Activated CD4-positive, alpha-beta T cell treated with anti-CD3 and anti-CD28 coated beads, Interleukin-2, amount 50 U/mL, for 1 hour (primary cell): ENCODE data around the gene KCNK7.
"Not testable (repeated sequence)": the region's sequence is repeated elsewhere in the genome, so short reads cannot be mapped to it uniquely, and the experiment has no call there.

ENCODE experiments used
- DNase-seq: peaks from one replicate; pipeline ENCODE4 v3.0.0-alpha.2; 2020

The KCNK7 gene

GRCh38 chr11:65571420-65571819 lies 24.2 kb downstream of the KCNK7 start:
- no peak for DNase-seq

GRCh38 chr11:65569973-65570918 lies 25.4 kb downstream of the KCNK7 start, which contains the start of gene ZNRD2:
TSS of gene ZNRD2 (plus strand) at chr11:65570477. CDS start at chr11:65570492, 15 bp downstream.
- peak; percentile 98 for DNase-seq

DNA sequence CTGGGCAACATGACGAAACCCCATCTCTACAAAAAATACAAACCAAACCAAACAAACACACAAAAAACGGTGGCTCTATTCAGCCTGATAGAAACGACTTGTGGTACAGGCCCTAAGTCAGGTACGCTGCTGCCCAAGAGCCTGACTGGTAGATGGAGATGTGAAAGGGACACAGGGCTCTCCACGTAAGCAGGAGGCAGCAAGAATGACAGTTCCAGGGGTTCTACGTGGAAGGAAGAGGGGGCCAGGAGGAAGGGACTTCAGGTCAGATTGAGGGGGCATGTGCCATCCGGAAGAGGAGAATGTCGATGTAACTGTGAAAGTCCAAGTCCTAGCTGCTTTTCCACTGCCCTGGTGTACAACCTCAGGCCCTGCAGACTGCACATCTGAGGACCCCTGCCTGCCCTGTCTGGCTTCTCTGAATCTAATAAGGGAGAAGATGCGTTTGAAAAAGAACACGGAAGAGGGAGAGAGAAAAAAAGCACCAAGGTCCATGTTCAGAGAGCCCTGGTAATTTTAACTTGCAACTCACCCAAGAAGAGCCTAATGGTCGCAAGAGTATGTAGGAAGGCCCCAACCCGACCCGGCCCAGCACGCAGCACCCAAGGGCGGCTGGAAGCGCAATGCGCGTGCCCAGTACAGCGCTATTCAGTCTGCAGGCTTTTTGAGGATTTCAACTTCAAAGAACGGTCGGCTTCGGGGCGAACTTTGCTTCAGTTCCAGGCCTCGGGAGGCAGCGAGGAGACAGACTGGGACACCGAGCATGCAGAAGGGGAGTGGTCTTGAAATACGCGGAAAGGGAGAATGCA lies 26.2 kb downstream of the KCNK7 start:
- no peak for DNase-seq

DNA sequence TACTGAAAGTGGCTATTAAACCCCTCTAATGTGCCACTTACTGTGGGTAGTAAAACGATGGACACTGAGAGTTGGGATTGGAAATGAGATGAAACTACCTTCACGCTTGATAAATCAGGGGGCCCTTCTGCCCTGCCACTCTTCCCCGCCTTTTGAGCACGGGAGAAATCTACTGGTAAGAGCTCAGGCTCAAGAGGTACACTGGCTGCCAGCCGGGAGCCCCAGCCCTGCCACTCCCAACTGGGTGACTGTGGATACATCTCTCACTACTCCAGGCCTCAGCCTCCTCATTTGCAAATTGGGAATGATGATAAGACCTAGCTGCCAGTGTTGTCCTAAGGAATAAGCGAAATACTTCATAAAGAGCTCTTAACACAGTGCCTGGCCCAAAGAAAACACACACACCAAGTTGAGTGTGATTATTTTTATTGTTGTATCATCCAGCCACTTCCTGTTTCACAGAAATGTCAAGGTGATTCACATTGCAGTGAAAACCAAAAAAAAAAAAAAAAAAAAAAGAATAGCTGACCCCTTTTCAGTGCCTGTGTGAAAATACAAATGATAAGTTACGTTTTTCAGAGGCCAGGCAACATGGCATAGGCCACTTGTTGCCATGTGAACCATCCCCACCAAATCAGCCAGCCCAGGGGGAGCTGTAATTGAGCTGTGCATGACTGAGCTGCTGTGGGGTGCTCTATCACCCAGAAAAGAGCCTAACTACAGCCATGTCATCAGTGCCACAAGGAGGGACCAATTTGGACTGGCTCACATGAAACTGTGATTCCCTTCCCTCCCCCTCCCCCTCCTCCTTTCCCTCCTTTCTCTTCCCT lies 29.8 kb downstream of the KCNK7 start:
- DNase-seq: no peak

DNA sequence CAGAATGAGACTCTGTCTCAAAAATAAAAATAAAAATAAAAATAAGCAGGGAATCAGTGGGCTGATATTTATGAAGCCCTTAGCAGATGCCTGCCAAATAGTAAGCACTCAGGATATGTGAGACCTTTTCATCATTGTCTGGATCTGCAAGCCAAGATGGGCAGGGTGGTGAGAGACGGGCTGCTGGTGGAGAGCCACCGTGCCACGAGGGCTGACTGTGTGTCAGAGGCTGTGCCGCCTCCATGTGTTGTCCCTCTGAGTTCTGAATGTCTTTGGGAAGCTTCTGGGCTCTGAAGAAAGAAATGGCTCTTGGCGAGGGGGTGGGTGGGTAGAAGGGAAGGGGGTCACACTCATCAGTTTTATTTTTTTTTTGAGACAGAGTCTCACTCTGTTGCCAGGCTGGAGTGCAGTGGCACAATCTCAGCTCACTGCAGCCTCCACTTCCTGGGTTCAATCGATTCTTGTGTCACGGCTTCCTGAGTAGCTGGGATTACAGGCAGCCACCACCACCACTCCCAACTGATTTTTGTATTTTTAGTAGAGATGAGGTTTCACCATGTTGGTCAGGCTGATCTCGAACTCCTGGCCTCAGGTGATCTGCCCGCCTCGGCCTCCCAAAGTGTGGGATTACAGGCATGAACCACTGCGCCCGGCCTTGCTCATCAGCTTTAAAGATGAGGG lies 30.6 kb downstream of the KCNK7 start:
- not testable (repeated sequence) for DNase-seq

DNA sequence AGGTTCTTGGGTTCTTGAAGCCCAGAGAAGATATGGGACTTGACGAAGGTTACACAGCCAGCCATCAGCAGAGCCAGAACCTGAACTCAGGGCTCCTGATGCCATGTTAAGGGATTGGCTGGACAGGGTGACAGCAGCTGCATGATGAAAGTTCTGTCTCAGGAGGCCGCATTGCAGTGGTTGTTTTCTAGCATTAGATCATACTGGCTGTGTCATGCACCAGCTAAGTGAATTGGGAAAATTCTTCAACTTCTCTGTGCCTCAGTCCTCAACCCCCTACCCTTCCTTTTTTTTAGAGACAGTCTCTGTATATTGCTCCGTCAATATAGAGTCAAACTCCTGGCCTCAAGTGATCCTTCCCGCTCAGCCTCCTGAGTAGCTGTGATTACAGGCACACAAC lies 32.0 kb downstream of the KCNK7 start:
- DNase-seq: no peak

DNA sequence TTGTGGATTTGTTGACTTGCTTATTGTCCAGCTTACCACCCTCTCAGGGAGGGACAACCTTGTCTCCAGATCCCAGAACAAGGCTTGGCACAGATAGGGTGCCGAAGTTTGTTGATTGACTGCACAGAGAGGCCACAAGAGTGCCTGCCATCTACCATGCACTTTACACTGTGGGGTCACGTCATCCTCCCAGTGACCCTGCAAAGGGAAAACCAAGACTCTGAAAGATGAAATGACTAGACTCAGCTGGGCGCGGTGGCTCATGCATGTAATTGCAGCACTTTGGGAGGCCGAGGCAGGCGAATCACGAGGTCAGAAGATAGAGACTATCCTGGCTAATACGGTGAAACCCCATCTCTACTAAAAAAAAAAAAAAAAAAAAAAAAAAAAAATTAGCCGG lies 32.8 kb downstream of the KCNK7 start:
- DNase-seq: no peak

GRCh38 chr11:65562020-65562419 lies 33.6 kb downstream of the KCNK7 start:
- DNase-seq: no peak

GRCh38 chr11:65560555-65561418 lies 34.8 kb downstream of the KCNK7 start:
- DNase-seq: no peak

- no peak for DNase-seq
These were observed 35.6 kb downstream of the KCNK7 start for GRCh38 chr11:65559951-65560537.

DNA sequence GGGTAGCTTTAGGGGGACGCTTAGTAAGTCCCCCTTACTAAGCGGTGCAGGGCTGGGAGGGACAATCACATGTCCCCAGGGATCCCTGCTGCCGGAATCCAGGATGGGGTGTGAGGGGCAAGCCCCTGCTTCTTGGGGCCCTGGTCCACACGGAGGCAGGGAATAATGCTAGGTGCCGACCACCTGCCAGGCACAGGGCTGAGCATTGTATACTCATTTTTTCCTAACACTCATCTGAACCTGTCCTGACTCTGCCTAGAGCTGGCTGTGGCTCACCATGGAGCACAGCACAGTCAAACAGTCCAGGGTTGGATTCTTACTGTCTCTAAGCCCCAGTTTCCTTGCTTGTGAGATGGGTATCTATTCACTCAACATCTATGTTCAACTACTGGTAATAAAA lies 36.1 kb downstream of the KCNK7 start:
- DNase-seq: no peak

GRCh38 chr11:65558930-65559509 lies 36.6 kb downstream of the KCNK7 start:
- no peak for DNase-seq

GRCh38 chr11:65558002-65558929 lies 37.3 kb downstream of the KCNK7 start, which contains the start of gene LTBP3:
TSS of gene LTBP3 (minus strand) at chr11:65558359. CDS start at chr11:65557959, 400 bp downstream.
- no peak for DNase-seq

- no peak for DNase-seq
These were observed 38.2 kb downstream of the KCNK7 start for GRCh38 chr11:65557280-65558001.

DNA sequence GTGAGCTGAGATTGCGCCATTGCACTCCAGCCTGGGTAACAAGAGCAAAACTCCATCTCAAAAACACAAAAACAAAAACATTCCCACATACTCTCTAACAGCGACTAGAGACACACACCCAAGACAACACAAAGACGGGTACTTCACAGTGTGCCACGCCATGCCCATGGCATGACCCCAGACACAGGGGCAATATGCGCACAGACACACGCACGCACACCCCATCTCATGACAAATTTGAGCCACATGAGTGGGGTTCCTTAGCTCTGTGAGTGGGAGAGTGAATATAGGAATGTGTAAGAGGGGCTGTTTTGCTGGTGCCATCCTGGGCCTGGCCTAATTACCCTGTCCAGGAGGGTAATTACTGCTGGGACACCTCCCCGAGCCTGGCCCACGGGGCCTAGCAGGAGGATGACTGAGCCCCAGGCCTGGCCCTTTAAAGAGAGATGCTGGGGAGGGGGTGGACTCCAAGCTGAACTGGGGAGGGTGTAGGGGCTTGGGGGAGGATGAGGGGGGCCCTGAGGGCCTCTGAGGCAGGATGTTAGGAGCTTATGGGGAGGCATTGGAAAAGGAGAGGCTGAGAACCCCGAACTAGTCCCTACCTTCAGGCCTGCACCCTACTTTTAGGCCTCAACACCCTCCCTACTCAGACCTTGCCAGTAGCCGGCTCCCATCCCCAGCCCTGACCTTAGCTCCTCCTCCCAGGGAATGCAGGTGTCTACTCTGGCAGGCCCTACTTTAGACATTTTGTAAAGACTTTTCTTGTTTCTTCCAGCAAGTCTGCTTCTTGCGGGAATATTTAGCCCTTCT lies 38.9 kb downstream of the KCNK7 start:
- no peak for DNase-seq

DNA sequence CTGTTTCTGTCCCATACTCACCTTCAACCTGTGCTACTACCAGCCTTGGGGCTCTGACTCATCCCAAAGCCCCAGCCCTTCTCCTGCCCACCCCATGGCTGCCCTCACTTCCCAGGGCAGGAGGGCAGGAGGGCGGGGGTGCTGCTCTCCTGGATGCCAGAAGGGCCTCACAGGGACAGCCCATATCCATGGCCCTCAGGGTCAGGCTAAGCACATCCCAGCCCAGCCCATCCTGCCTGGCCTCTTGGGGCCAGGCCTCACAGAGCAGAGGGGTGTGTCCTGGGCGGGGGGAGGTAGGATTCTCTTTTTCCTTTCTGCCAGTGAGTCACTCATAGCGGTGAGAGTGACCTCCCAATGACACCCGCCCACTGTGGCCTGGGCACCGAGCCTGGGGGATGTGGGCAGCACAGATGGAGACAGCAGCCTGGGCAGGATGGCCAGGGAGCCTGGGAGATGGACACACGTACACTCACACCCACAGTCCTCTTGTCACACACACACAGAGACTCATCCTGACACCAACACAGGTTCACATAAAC lies 39.8 kb downstream of the KCNK7 start:
- no peak for DNase-seq

DNA sequence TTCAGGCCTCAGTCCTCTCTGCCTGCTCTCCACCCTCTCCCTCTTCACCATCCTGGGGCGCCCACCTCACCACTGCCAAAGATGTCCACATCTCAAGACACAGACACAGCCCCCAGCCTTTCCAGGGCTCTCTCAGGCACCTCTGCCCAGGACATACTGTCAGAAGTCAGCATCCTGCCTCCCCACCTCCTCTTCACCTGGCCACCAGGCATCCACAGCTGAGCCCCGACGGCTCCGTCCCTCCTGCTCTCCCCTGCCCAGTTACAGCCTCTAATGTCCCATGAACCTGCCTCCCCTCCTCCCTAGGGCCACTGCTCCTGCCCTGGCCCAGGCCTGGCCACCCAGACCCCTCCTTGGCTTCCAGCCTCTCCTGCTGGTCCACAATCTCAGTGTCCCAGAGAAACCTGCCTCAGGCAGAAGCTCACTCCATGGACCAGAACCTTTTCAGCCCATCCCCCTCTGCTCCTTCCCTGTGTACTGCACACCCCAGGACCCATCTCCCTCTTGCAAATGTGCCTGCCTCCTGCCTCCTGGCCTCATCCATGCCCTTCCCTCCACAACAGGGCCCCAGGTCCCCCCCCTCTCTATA lies 40.7 kb downstream of the KCNK7 start:
- no peak for DNase-seq
